Mesenchymal stem cell (in vitro differentiated cells and primary cell): Measurements from ENCODE around the gene ABHD6.
A peak's percentile ranks its signal among the peaks of the same experiment; 100 is the strongest.
"Not testable (repeated sequence)": the region's sequence is repeated elsewhere in the genome, so short reads cannot be mapped to it uniquely, and the experiment has no call there.

Experiments used
- DNase-seq: peaks from one replicate; pipeline ENCODE4 v3.0.0-alpha.2; 2013
- H2AFZ ChIP-seq: one replicate; pipeline ENCODE4 v1.6.1; 2013; ENCODE audit warnings: low read depth, mild to moderate bottlenecking, control low read depth, inconsistent platforms, low read length, moderate library complexity
- H2AK5ac ChIP-seq: 2 replicates; pipeline ENCODE4 v1.6.1; 2013; ENCODE audit warnings: low read length, moderate library complexity, mild to moderate bottlenecking, inconsistent platforms; ENCODE audit not compliant: severe bottlenecking
- H2BK120ac ChIP-seq: one replicate; pipeline ENCODE4 v1.6.1; 2013; ENCODE audit warnings: low read depth, mild to moderate bottlenecking, inconsistent platforms, low read length, moderate library complexity
- H2BK12ac ChIP-seq, 2 experiments: one replicate each; pipeline ENCODE4 v1.6.1; 2013; ENCODE audit warnings: inconsistent platforms in 2 of 2, low read length in 2 of 2, mild to moderate bottlenecking in 2 of 2, moderate library complexity in 2 of 2, control low read depth in 1 of 2
- H2BK15ac ChIP-seq: one replicate; pipeline ENCODE4 v1.6.1; 2013; ENCODE audit warnings: mild to moderate bottlenecking, low read depth, inconsistent platforms; ENCODE audit not compliant: poor library complexity, severe bottlenecking
- H2BK5ac ChIP-seq: 2 replicates; pipeline ENCODE4 v1.6.1; 2013; ENCODE audit warnings: low read depth, mild to moderate bottlenecking, low read length, control low read depth, inconsistent platforms; ENCODE audit not compliant: poor library complexity, severe bottlenecking
- H3K14ac ChIP-seq, 2 experiments: one replicate each; pipeline ENCODE4 v1.6.1; 2013; ENCODE audit warnings: inconsistent platforms in 2 of 2, low read length in 2 of 2, control low read depth in 1 of 2, mild to moderate bottlenecking in 1 of 2, moderate library complexity in 1 of 2
- H3K18ac ChIP-seq, 2 experiments: one replicate each; pipeline ENCODE4 v1.6.1; 2013; ENCODE audit warnings: inconsistent platforms in 2 of 2, low read length in 2 of 2, control low read depth in 1 of 2, low read depth in 1 of 2, mild to moderate bottlenecking in 1 of 2
- H3K23ac ChIP-seq, 2 experiments: one replicate each; pipeline ENCODE4 v1.6.1; 2013; ENCODE audit warnings: inconsistent platforms in 2 of 2, low read length in 2 of 2, mild to moderate bottlenecking in 2 of 2, moderate library complexity in 2 of 2, control low read depth in 1 of 2
- H3K27ac ChIP-seq: 2 replicates; pipeline ENCODE4 v1.5.1; 2013; ENCODE audit warnings: mild to moderate bottlenecking, moderate library complexity, low read length, control low read depth, inconsistent platforms; ENCODE audit not compliant: poor library complexity, severe bottlenecking
- H3K27me3 ChIP-seq, 2 experiments: 2 replicates each; pipeline versions ENCODE4 v1.6.1 to v1.7.0; 2013; ENCODE audit warnings: low read length in 2 of 2, mild to moderate bottlenecking in 2 of 2, moderate library complexity in 2 of 2, control low read depth in 1 of 2, inconsistent platforms in 1 of 2; ENCODE audit not compliant: control insufficient read depth in 1 of 2, insufficient read depth in 1 of 2
- H3K36me3 ChIP-seq, 2 experiments: 2 replicates each; pipeline versions ENCODE4 v1.6.1 to v1.7.0; 2013; ENCODE audit warnings: low read length in 2 of 2, control low read depth in 1 of 2, inconsistent platforms in 1 of 2, low read depth in 1 of 2, mild to moderate bottlenecking in 1 of 2; ENCODE audit not compliant: insufficient read depth in 2 of 2, control insufficient read depth in 1 of 2
- H3K4ac ChIP-seq, 2 experiments: one replicate each; pipeline ENCODE4 v1.6.1; 2013; ENCODE audit warnings: inconsistent platforms in 2 of 2, low read length in 2 of 2, mild to moderate bottlenecking in 2 of 2, moderate library complexity in 2 of 2, control low read depth in 1 of 2, low read depth in 1 of 2
- H3K4me1 ChIP-seq: 2 replicates; pipeline ENCODE4 v1.6.1; 2013; ENCODE audit warnings: low read depth, low read length, control low read depth; ENCODE audit not compliant: control insufficient read depth, insufficient read depth
- H3K4me2 ChIP-seq: 2 replicates; pipeline ENCODE4 v1.6.1; 2013; ENCODE audit warnings: low read length, mild to moderate bottlenecking, inconsistent platforms; ENCODE audit not compliant: poor library complexity, severe bottlenecking
- H3K4me3 ChIP-seq, 2 experiments: 2 replicates each; pipeline versions ENCODE4 v1.5.1 to v1.7.0; 2013; ENCODE audit warnings: low read length in 2 of 2, mild to moderate bottlenecking in 2 of 2, control low read depth in 1 of 2, low read depth in 1 of 2; ENCODE audit not compliant: insufficient read depth in 1 of 2
- H3K79me1 ChIP-seq: replicated peaks from 2 replicates; pipeline ENCODE4 v1.6.1; 2013; ENCODE audit warnings: mild to moderate bottlenecking, control low read depth, low read length, inconsistent platforms; ENCODE audit not compliant: poor library complexity, severe bottlenecking
- H3K9ac ChIP-seq: 2 replicates; pipeline ENCODE4 v1.7.0; 2013; ENCODE audit warnings: mild to moderate bottlenecking, low read length, moderate library complexity
- H3K9me3 ChIP-seq: 2 replicates; pipeline ENCODE4 v1.7.0; 2013; ENCODE audit warnings: mild to moderate bottlenecking, low read length; ENCODE audit not compliant: control insufficient read depth
- H4K8ac ChIP-seq: one replicate; pipeline ENCODE4 v1.6.1; 2013; ENCODE audit warnings: inconsistent platforms, mild to moderate bottlenecking, low read length, moderate library complexity
- H4K91ac ChIP-seq: one replicate; pipeline ENCODE4 v1.6.1; 2013; ENCODE audit warnings: mild to moderate bottlenecking, low read length, inconsistent platforms
- WGBS: methylation state at CpG from one replicate; pipeline ENCODE4 v1.1.7; 2013; ENCODE audit warnings: mixed read lengths; 5-methylcytosine and 5-hydroxymethylcytosine counted together

The ABHD6 gene

GRCh38 chr3:58242860-58243259 lies 5.3 kb downstream of the ABHD6 start:
- not testable (repeated sequence) for H2BK120ac ChIP-seq, H2BK12ac ChIP-seq, H3K14ac ChIP-seq, H3K23ac ChIP-seq, H3K4me3 ChIP-seq, H3K9me3 ChIP-seq, H3K4ac ChIP-seq, H2BK5ac ChIP-seq, H3K18ac ChIP-seq, H2AFZ ChIP-seq, H4K8ac ChIP-seq, H3K9ac ChIP-seq, H4K91ac ChIP-seq, H3K36me3 ChIP-seq, H3K4me1 ChIP-seq, H2AK5ac ChIP-seq, H2BK15ac ChIP-seq, H3K27me3 ChIP-seq, H3K27ac ChIP-seq, DNase-seq, H3K4me2 ChIP-seq
- WGBS, result no CpG with 5 or more reads among the region's 4 CpGs
- H3K79me1 ChIP-seq, result peaks cover 22% of the 10 kb centered on the region

DNA sequence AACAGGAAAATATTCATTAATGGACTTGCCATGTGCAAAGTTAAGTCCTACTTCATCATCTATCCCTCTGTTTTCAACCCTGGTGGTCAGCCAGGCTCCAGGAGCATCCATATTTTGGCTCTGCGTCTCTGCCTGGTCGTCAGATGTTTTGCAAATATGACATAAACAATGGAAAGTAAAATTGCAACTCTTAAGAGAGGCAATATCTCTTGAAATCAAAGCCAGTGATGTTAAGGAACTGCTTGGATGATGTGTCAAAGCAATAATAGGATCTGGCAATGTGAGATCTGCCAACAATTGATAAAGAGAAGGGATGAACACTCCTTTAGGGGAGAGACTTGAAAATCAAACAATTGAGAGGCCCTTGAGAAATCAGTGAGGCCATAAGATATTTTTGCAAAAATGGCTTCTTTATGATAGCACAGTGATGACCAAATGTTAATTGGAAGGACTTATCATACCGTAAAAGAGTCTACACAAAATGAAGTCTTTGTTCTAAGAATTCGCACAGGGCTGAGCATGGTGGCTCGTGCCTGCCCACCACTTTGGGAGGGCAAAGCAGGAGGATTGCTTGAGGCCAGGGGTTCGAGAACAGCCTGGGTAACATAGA lies 6.5 kb downstream of the ABHD6 start:
- no peak overlapping the region for H3K9ac ChIP-seq
- no peak overlapping the region for H3K4ac ChIP-seq
- no peak overlapping the region for H2BK12ac ChIP-seq
- no peak overlapping the region for H2AFZ ChIP-seq
- no peak overlapping the region for H3K4me3 ChIP-seq
- 89% methylated on average over 6 of the region's 6 CpGs for WGBS
- no peak overlapping the region for H3K27ac ChIP-seq
- no peak overlapping the region for H2BK15ac ChIP-seq
- H3K27me3 ChIP-seq, result no peaks in the 10 kb centered on the region
- no peaks in the 10 kb centered on the region for H3K9me3 ChIP-seq
- H3K4me2 ChIP-seq, result no peak overlapping the region
- no peak overlapping the region for H3K18ac ChIP-seq
- no peak overlapping the region for H4K91ac ChIP-seq
- no peak overlapping the region for H4K8ac ChIP-seq
- H3K23ac ChIP-seq, result no peak overlapping the region
- no peak overlapping the region for H2BK120ac ChIP-seq
- DNase-seq, result no peak
- H2AK5ac ChIP-seq, result no peak overlapping the region
- no peaks in the 10 kb centered on the region for H3K4me1 ChIP-seq
- no peaks in the 10 kb centered on the region for H3K36me3 ChIP-seq
- H2BK5ac ChIP-seq, result no peak overlapping the region
- H3K14ac ChIP-seq, result no peak overlapping the region
- peaks cover 14% of the 10 kb centered on the region for H3K79me1 ChIP-seq

DNA sequence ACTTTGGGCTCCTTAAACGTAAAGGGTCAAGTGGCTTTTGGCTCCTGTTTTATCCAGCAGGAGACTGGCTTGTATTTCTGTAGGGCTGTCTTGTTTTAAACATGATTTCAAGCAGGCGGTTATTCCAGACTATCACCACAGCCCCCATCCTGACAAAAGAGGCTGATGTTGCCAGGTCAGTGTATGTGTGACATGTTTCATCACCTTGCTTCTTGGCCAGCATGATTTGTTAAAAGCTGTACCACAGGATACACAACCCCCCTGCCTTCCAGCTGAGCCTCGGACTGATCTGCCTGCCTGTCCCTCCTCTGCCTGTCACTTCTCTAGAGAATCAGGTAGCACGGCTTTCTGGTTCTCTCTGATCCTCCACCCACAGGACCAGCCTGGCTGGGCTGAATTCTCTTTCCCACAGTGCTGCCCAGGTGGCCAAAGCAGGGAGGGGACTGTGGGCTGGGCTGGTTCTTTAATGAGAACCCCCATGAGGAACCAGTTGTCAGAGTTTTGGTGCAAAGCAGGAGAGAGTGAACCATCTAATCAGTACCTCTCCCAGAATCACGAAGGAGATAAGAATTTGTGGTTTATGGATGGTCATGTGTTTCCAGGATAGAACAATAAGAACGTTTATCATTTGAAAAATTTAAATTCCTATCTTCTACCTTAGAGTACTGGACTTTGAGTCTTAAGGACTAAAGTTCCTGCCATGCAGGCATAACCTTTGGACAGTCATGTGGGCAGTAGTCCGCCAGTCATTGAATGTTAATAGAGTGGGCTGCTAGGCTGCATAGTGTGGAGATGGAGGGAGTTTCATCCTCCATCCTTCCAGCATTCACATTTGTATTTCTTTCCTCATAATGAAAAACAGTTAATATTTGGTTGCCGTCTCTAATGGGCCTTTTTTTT lies 8.8 kb downstream of the ABHD6 start:
- H3K4me2 ChIP-seq, result no peak overlapping the region

GRCh38 chr3:58249358-58250092 lies 11.9 kb downstream of the ABHD6 start:
- H2BK5ac ChIP-seq, result no peak overlapping the region
- no peak overlapping the region for H4K8ac ChIP-seq
- H3K14ac ChIP-seq, result no peak overlapping the region
- H3K36me3 ChIP-seq, result no peaks in the 10 kb centered on the region
- no peak overlapping the region for H3K4me2 ChIP-seq
- H2AK5ac ChIP-seq, result no peak overlapping the region
- peak overlapping the region in 1 of 2 experiments; percentile 42 for H3K4me3 ChIP-seq
- no peak overlapping the region for H2BK120ac ChIP-seq
- H3K4me1 ChIP-seq, result peaks cover 5% of the 10 kb centered on the region
- H2AFZ ChIP-seq, result peak overlapping the region; percentile 16
- 58% methylated on average over 6 of the region's 7 CpGs for WGBS
- H3K27me3 ChIP-seq, result no peaks in the 10 kb centered on the region
- H2BK15ac ChIP-seq, result no peak overlapping the region
- no peak overlapping the region for H3K4ac ChIP-seq
- peak overlapping the region; percentile 31 for H3K9ac ChIP-seq
- H3K79me1 ChIP-seq, result peaks cover 8% of the 10 kb centered on the region
- H3K18ac ChIP-seq, result no peak overlapping the region
- DNase-seq, result no peak
- no peak overlapping the region for H2BK12ac ChIP-seq
- H4K91ac ChIP-seq, result no peak overlapping the region
- no peak overlapping the region for H3K27ac ChIP-seq
- H3K9me3 ChIP-seq, result no peaks in the 10 kb centered on the region
- H3K23ac ChIP-seq, result peak overlapping the region in 1 of 2 experiments; percentile 55

More for the DNA sequence above, 8.8 kb downstream of the ABHD6 start:
- no peak overlapping the region for H3K4me3 ChIP-seq
- H3K27me3 ChIP-seq, result no peaks in the 10 kb centered on the region
- no peak for DNase-seq
- no peak overlapping the region for H3K4ac ChIP-seq
- 54% methylated on average over 6 of the region's 8 CpGs for WGBS
- no peak overlapping the region for H2BK12ac ChIP-seq
- no peak overlapping the region for H4K8ac ChIP-seq
- H3K9ac ChIP-seq, result no peak overlapping the region
- no peak overlapping the region for H2BK5ac ChIP-seq
- H3K14ac ChIP-seq, result no peak overlapping the region
- no peak overlapping the region for H4K91ac ChIP-seq
- no peak overlapping the region for H2BK120ac ChIP-seq
- peaks cover 5% of the 10 kb centered on the region for H3K4me1 ChIP-seq
- no peak overlapping the region for H2AK5ac ChIP-seq
- H3K27ac ChIP-seq, result no peak overlapping the region
- H2AFZ ChIP-seq, result no peak overlapping the region
- no peak overlapping the region for H3K18ac ChIP-seq
- no peaks in the 10 kb centered on the region for H3K36me3 ChIP-seq
- no peak overlapping the region for H3K23ac ChIP-seq
- H3K9me3 ChIP-seq, result no peaks in the 10 kb centered on the region
- H2BK15ac ChIP-seq, result no peak overlapping the region
- peaks cover 15% of the 10 kb centered on the region for H3K79me1 ChIP-seq
